DND-41 (cell line): Measurements from ENCODE around the gene KPNA3.

Experiments
- CTCF ChIP-seq: IDR thresholded peaks from 2 replicates; pipeline ENCODE4 v1.5.1; 2012; ENCODE audit warnings: borderline replicate concordance, low read length, moderate library complexity, mild to moderate bottlenecking; ENCODE audit not compliant: poor library complexity, severe bottlenecking; ENCODE audit errors: extremely low read depth
- EZH2 ChIP-seq: IDR thresholded peaks from 3 replicates; pipeline ENCODE4 v1.6.1; 2012; ENCODE audit warnings: borderline replicate concordance, low read depth, mild to moderate bottlenecking, moderate library complexity, low read length, inconsistent platforms; ENCODE audit not compliant: severe bottlenecking

DNA sequence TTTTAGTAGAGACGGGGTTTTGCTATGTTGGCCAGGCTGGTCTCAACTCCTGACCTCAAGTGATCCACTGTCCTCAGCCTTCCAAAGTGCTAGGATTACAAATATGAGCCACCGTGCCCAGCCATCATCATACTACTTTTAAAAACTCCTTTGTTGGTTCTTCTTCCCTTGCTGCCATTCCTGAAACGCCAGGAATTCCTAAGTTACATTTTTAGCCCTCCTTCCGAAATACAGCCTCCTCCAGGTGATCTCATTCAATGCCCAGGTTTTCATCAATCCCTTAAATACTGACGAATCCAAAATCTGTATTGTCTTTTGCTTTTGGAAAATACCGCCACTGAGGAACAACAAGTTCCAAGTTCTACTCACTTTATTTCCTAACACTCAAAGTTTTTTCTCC lies 75.9 kb downstream of the KPNA3 start:
- TF ChIP-seq CTCF = no peak
- TF ChIP-seq EZH2 = no peak
